ENCODE measurements around the gene PGM1.
A peak's percentile ranks its signal among the peaks of the same experiment; 100 is the strongest.

Gene PGM1

GRCh38 chr1:63662056-63662836 is 69.0 kb downstream of the PGM1 start:
- Histone ChIP-seq H3K9me3 (ENCODE audit: control insufficient read depth in 1 of 2, low read length in 2 of 2) (peaks cover 0 to 7% of the 10 kb centered on the region in 2 donors), H3K4me3 (ENCODE audit: low read depth in 1 of 2, low read length in 2 of 2) (no peak overlapping the region), H3K9ac (ENCODE audit: low read depth in 1 of 2, low read length in 2 of 2) (no peak overlapping the region), H3K27me3 (ENCODE audit: control insufficient read depth in 1 of 2, insufficient read depth in 2 of 2, low read length in 2 of 2) (no peaks in the 10 kb centered on the region), H3K36me3 (ENCODE audit: control insufficient read depth in 1 of 2, insufficient read depth in 2 of 2, low read length in 2 of 2) (peaks cover 12 to 24% of the 10 kb centered on the region in 2 donors), H3K4me1 (ENCODE audit: control insufficient read depth in 1 of 2, insufficient read depth in 2 of 2, low read length in 2 of 2) (no peaks in the 10 kb centered on the region), H3K27ac (ENCODE audit: low read depth, low read length) (no peak overlapping the region)

- Histone ChIP-seq H3K4me3 (ENCODE audit: low read depth in 1 of 2, low read length in 2 of 2) (no peak overlapping the region), H3K27me3 (ENCODE audit: control insufficient read depth in 1 of 2, insufficient read depth in 2 of 2, low read length in 2 of 2) (no peaks in the 10 kb centered on the region), H3K4me1 (ENCODE audit: control insufficient read depth in 1 of 2, insufficient read depth in 2 of 2, low read length in 2 of 2) (no peaks in the 10 kb centered on the region), H3K36me3 (ENCODE audit: control insufficient read depth in 1 of 2, insufficient read depth in 2 of 2, low read length in 2 of 2) (peaks cover 12 to 24% of the 10 kb centered on the region in 2 donors), H3K9ac (ENCODE audit: low read depth in 1 of 2, low read length in 2 of 2) (no peak overlapping the region), H3K27ac (ENCODE audit: low read depth, low read length) (no peak overlapping the region), H3K9me3 (ENCODE audit: control insufficient read depth in 1 of 2, low read length in 2 of 2) (peaks cover 0 to 7% of the 10 kb centered on the region in 2 donors)
Observed at GRCh38 chr1:63662841-63663240, 69.6 kb downstream of the PGM1 start.

DNA sequence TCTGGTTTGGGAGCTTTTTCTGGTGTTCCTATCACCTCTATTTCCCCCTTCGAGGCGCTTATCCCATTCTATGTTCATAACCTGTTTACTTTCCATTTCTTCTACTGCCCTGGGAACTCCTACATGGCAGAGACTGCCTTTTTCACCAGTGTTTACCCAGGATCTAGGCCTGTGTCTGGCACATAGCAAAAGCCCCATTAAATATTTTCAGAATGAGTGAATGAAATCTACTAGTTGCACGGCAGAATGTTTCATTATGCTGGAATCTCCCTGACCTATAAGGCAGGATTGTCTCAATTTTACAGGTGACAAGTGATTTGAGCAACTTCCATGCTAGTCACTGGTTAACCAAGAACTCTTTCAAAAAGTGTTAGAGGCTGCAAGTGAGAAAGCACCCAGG is 70.1 kb downstream of the PGM1 start:
- H3K9ac ChIP-seq (ENCODE audit: low read depth in 1 of 2, low read length in 2 of 2) = no peak overlapping the region
- H3K36me3 ChIP-seq (ENCODE audit: control insufficient read depth in 1 of 2, insufficient read depth in 2 of 2, low read length in 2 of 2) = peaks cover 12 to 24% of the 10 kb centered on the region in 2 donors
- H3K9me3 ChIP-seq (ENCODE audit: control insufficient read depth in 1 of 2, low read length in 2 of 2) = peaks cover 0 to 7% of the 10 kb centered on the region in 2 donors
- no peak overlapping the region for H3K27ac ChIP-seq (ENCODE audit: low read depth, low read length)
- no peak overlapping the region for H3K4me3 ChIP-seq (ENCODE audit: low read depth in 1 of 2, low read length in 2 of 2)
- no peaks in the 10 kb centered on the region for H3K27me3 ChIP-seq (ENCODE audit: control insufficient read depth in 1 of 2, insufficient read depth in 2 of 2, low read length in 2 of 2)
- H3K4me1 ChIP-seq (ENCODE audit: control insufficient read depth in 1 of 2, insufficient read depth in 2 of 2, low read length in 2 of 2) = no peaks in the 10 kb centered on the region

DNA sequence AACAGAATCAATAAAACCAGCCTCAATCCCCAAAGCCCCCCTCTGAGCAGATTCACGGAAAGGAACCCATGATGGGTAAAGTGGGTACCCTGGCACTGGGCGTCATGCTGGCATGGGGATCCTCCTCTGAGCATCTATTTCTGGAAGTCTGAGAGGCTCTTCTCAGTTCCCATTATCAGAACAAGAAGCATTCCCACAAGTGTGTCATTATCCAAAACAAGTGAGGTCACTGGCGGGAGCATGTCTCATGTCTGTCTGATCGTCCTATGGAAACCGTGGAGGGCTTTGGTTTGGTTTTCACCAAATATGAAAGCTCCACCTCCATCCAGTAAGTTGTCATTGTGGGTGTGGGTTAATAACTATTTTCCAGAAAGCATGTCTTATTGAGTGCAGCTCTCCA is 70.7 kb downstream of the PGM1 start:
- Histone ChIP-seq H3K27ac (ENCODE audit: low read depth, low read length) (no peak overlapping the region), H3K4me3 (ENCODE audit: low read depth in 1 of 2, low read length in 2 of 2) (no peak overlapping the region), H3K9ac (ENCODE audit: low read depth in 1 of 2, low read length in 2 of 2) (no peak overlapping the region), H3K4me1 (ENCODE audit: control insufficient read depth in 1 of 2, insufficient read depth in 2 of 2, low read length in 2 of 2) (no peaks in the 10 kb centered on the region), H3K36me3 (ENCODE audit: control insufficient read depth in 1 of 2, insufficient read depth in 2 of 2, low read length in 2 of 2) (peaks cover 12 to 22% of the 10 kb centered on the region in 2 donors), H3K27me3 (ENCODE audit: control insufficient read depth in 1 of 2, insufficient read depth in 2 of 2, low read length in 2 of 2) (no peaks in the 10 kb centered on the region), H3K9me3 (ENCODE audit: control insufficient read depth in 1 of 2, low read length in 2 of 2) (peaks cover 0 to 7% of the 10 kb centered on the region in 2 donors)

DNA sequence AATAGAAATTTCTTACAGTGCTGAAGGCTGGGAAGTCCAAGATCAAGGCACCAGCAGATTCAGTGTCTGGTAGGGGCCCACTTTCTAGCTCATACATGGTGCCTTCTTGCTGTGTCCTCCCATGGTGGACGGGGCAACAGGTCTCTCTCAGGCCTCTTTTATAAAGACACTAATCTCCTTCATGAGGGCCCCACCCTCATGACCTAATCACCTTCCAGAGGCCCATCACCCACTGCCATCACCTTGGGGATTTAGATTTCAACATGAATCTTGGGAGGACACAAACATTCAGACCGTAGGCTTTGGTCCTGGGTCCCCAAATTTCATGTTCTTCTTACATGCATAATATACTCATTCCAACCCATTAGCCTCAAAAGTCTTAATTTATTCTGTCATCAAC is 71.5 kb downstream of the PGM1 start:
- Histone ChIP-seq H3K27me3 (ENCODE audit: control insufficient read depth in 1 of 2, insufficient read depth in 2 of 2, low read length in 2 of 2) (no peaks in the 10 kb centered on the region), H3K9ac (ENCODE audit: low read depth in 1 of 2, low read length in 2 of 2) (no peak overlapping the region), H3K9me3 (ENCODE audit: control insufficient read depth in 1 of 2, low read length in 2 of 2) (peaks cover 0 to 7% of the 10 kb centered on the region in 2 donors), H3K4me1 (ENCODE audit: control insufficient read depth in 1 of 2, insufficient read depth in 2 of 2, low read length in 2 of 2) (peaks cover 3 to 7% of the 10 kb centered on the region in 2 donors), H3K4me3 (ENCODE audit: low read depth in 1 of 2, low read length in 2 of 2) (no peak overlapping the region), H3K36me3 (ENCODE audit: control insufficient read depth in 1 of 2, insufficient read depth in 2 of 2, low read length in 2 of 2) (peaks cover 5 to 13% of the 10 kb centered on the region in 2 donors), H3K27ac (ENCODE audit: low read depth, low read length) (no peak overlapping the region)

GRCh38 chr1:63665410-63665809 is 72.2 kb downstream of the PGM1 start:
- Histone ChIP-seq H3K4me1 (ENCODE audit: control insufficient read depth in 1 of 2, insufficient read depth in 2 of 2, low read length in 2 of 2) (peaks cover 7 to 12% of the 10 kb centered on the region in 2 donors), H3K9me3 (ENCODE audit: control insufficient read depth in 1 of 2, low read length in 2 of 2) (peaks cover 0 to 7% of the 10 kb centered on the region in 2 donors), H3K9ac (ENCODE audit: low read depth in 1 of 2, low read length in 2 of 2) (no peak overlapping the region), H3K4me3 (ENCODE audit: low read depth in 1 of 2, low read length in 2 of 2) (no peak overlapping the region), H3K27me3 (ENCODE audit: control insufficient read depth in 1 of 2, insufficient read depth in 2 of 2, low read length in 2 of 2) (no peaks in the 10 kb centered on the region), H3K27ac (ENCODE audit: low read depth, low read length) (no peak overlapping the region), H3K36me3 (ENCODE audit: control insufficient read depth in 1 of 2, insufficient read depth in 2 of 2, low read length in 2 of 2) (peaks cover 2 to 11% of the 10 kb centered on the region in 2 donors)

DNA sequence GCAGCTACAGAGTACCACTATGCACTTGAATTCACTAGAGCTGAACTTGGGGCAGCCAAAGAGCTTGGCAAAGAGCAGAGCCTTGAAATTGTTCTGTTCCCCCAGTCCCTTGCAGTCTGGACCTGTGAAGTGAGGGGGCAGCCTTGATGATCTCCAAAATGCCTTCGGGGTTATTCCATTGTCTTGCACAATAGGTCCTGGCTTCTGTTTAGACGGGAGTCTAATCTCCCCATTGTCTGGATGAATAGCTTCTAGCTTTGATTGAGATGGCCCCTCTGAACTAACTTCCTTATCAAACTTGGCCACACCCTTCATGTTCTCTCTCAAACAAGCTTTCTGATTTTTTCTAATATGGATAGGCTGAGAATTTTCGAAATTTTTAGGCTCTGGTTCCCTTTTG is 72.6 kb downstream of the PGM1 start:
- Histone ChIP-seq H3K27ac (ENCODE audit: low read depth, low read length) (no peak overlapping the region), H3K27me3 (ENCODE audit: control insufficient read depth in 1 of 2, insufficient read depth in 2 of 2, low read length in 2 of 2) (no peaks in the 10 kb centered on the region), H3K36me3 (ENCODE audit: control insufficient read depth in 1 of 2, insufficient read depth in 2 of 2, low read length in 2 of 2) (peaks cover 0 to 11% of the 10 kb centered on the region in 2 donors), H3K9ac (ENCODE audit: low read depth in 1 of 2, low read length in 2 of 2) (no peak overlapping the region), H3K4me3 (ENCODE audit: low read depth in 1 of 2, low read length in 2 of 2) (no peak overlapping the region), H3K9me3 (ENCODE audit: control insufficient read depth in 1 of 2, low read length in 2 of 2) (peaks cover 0 to 7% of the 10 kb centered on the region in 2 donors), H3K4me1 (ENCODE audit: control insufficient read depth in 1 of 2, insufficient read depth in 2 of 2, low read length in 2 of 2) (peaks cover 7 to 12% of the 10 kb centered on the region in 2 donors)

DNA sequence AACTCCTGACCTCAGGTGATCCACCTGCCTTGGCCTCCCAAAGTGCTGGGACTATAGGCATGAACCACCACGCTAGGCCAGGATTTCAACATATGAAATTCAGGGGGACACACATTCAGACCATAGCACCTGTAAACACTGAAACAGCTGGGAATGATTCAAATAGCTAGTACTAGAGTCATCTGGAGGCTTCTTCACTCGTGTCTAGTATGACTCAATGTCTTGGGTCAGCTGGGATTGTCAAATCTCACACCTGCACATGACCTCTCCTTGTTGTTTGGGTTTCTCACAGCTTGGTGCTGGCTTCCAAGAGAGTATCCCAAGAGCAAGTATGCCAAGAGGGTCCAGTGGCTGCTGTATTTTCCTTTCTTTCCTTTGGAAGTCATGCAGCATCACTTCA is 75.1 kb downstream of the PGM1 start:
- H3K36me3 ChIP-seq (ENCODE audit: control insufficient read depth in 1 of 2, insufficient read depth in 2 of 2, low read length in 2 of 2) = no peaks in the 10 kb centered on the region
- H3K27ac ChIP-seq (ENCODE audit: low read depth, low read length) = no peak overlapping the region
- no peak overlapping the region for H3K9ac ChIP-seq (ENCODE audit: low read depth in 1 of 2, low read length in 2 of 2)
- no peaks in the 10 kb centered on the region for H3K27me3 ChIP-seq (ENCODE audit: control insufficient read depth in 1 of 2, insufficient read depth in 2 of 2, low read length in 2 of 2)
- H3K4me3 ChIP-seq (ENCODE audit: low read depth in 1 of 2, low read length in 2 of 2) = no peak overlapping the region
- peaks cover 0 to 7% of the 10 kb centered on the region in 2 donors for H3K9me3 ChIP-seq (ENCODE audit: control insufficient read depth in 1 of 2, low read length in 2 of 2)
- peaks cover 7 to 12% of the 10 kb centered on the region in 2 donors for H3K4me1 ChIP-seq (ENCODE audit: control insufficient read depth in 1 of 2, insufficient read depth in 2 of 2, low read length in 2 of 2)

GRCh38 chr1:63669151-63669961 is 76.1 kb downstream of the PGM1 start:
- Histone ChIP-seq H3K9ac (ENCODE audit: low read depth in 1 of 2, low read length in 2 of 2) (peak overlapping the region in 1 of 2 donors; percentile 60), H3K27ac (ENCODE audit: low read depth, low read length) (no peak overlapping the region), H3K9me3 (ENCODE audit: control insufficient read depth in 1 of 2, low read length in 2 of 2) (peaks cover 0 to 7% of the 10 kb centered on the region in 2 donors)

GRCh38 chr1:63670164-63670563 is 77.0 kb downstream of the PGM1 start:
- Histone ChIP-seq H3K27me3 (ENCODE audit: control insufficient read depth in 1 of 2, insufficient read depth in 2 of 2, low read length in 2 of 2) (no peaks in the 10 kb centered on the region), H3K27ac (ENCODE audit: low read depth, low read length) (no peak overlapping the region), H3K4me3 (ENCODE audit: low read depth in 1 of 2, low read length in 2 of 2) (peak overlapping the region in 1 of 2 donors; percentile 41), H3K36me3 (ENCODE audit: control insufficient read depth in 1 of 2, insufficient read depth in 2 of 2, low read length in 2 of 2) (no peaks in the 10 kb centered on the region), H3K9me3 (ENCODE audit: control insufficient read depth in 1 of 2, low read length in 2 of 2) (peaks cover 0 to 7% of the 10 kb centered on the region in 2 donors), H3K4me1 (ENCODE audit: control insufficient read depth in 1 of 2, insufficient read depth in 2 of 2, low read length in 2 of 2) (peaks cover 17 to 23% of the 10 kb centered on the region in 2 donors), H3K9ac (ENCODE audit: low read depth in 1 of 2, low read length in 2 of 2) (peak overlapping the region in 1 of 2 donors; percentile 60)

More at GRCh38 chr1:63669151-63669961, 76.1 kb downstream of the PGM1 start:
- Histone ChIP-seq H3K27me3 (ENCODE audit: control insufficient read depth in 1 of 2, insufficient read depth in 2 of 2, low read length in 2 of 2) (no peaks in the 10 kb centered on the region), H3K36me3 (ENCODE audit: control insufficient read depth in 1 of 2, insufficient read depth in 2 of 2, low read length in 2 of 2) (no peaks in the 10 kb centered on the region), H3K4me1 (ENCODE audit: control insufficient read depth in 1 of 2, insufficient read depth in 2 of 2, low read length in 2 of 2) (peaks cover 8 to 15% of the 10 kb centered on the region in 2 donors), H3K4me3 (ENCODE audit: low read depth in 1 of 2, low read length in 2 of 2) (peak overlapping the region; percentile 28 to 41)

Data from duodenal mucosa (tissue), 2 donors.